HG02981 (cell line): ENCODE measurements around the gene EIF4B.

Source experiments
- ATAC-seq: cut with Tn5 transposase; IDR thresholded peaks from one replicate; pipeline ENCODE4 v1.9.1; 2021; ENCODE audit warnings: mild to moderate bottlenecking, moderate library complexity; ENCODE audit not compliant: unreplicated experiment

The EIF4B gene

DNA sequence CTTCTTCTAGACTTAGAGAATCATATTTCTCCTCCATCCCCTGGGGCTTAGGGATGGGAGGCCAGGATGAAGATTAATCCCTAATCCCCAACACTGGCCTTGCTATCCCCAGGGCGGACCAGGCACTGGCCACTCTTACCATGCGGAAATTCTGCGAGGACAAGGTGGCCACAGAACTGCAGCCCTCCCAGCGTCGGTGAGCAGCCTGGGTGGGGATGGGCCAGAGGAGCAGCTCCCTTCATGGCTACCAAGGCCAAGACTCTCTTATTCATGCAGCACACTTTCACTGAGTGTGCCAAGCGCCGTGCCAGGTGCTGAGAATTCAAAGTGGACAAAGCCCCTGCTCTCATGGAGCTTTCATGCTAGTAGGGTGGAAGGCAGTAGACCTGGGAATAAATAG, 50.6 kb downstream of the EIF4B start:
- no peak for ATAC-seq

DNA sequence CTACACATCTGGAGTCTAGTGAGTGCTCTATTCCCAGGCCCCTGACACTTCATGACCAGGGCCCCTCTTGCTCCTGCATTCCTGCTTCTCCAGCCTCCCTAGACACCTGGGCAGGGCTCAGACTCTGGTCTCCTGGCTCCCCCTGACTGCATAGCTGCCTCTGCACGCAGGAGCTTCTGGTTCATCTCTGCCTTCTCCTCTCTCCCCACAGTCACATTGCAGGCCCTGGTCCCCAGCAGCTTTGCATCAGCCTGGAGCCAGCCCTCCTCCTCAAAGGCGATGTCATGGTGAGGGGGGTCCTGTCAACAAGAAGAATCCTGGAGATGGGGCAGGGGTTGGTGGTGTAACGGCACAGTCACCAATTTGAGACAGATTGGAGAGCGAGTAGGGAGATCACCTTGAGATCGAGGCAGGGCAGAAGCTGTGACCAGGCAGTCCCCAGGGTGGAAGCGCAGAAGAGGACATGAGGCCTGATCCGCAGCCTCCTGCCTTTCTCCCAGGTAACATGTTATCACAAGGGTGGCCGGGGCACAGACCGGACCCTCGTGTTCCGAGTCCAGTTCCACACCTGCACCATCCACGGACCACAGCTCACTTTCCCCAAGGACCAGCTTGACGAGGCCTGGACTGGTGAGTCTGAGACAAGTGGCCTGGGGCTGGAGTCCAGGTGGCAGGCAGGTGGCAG, 51.7 kb downstream of the EIF4B start:
- ATAC-seq: no peak

- no peak for ATAC-seq
Measured at GRCh38 chr12:53058674-53059433, 52.6 kb downstream of the EIF4B start.

- no peak for ATAC-seq
Measured at GRCh38 chr12:53059434-53060063, 53.3 kb downstream of the EIF4B start.

DNA sequence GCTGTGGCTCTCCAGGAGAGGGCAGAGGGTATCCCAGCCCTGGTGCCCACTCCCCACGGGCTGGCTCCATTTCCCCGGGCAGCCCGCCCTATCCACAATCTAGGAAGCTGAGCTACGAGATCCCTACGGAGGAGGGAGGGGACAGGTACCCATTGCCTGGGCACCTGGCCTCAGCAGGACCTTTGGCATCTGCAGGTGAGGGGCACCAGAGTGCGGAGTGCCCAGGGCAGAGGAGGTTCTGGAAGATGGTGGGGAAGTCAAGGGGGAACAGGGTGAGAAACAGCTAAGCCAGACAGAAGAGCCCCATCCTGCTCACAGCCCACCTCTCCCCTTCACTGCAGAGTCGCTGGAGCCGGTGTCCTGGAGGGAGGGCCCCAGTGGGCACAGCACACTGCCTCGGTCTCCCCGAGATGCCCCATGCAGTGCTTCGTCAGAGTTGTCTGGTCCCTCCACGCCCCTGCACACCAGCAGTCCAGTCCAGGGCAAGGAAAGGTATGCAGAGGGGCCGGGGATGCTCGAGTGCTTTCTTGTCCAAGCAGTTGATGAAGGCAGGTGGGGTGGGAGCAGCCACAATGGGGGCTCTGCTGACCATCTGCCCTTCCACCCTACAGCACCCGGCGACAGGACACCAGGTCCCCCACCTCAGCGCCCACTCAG, 53.9 kb downstream of the EIF4B start:
- ATAC-seq: no peak

- ATAC-seq: no peak
Measured at GRCh38 chr12:53060721-53061276, 54.5 kb downstream of the EIF4B start.

DNA sequence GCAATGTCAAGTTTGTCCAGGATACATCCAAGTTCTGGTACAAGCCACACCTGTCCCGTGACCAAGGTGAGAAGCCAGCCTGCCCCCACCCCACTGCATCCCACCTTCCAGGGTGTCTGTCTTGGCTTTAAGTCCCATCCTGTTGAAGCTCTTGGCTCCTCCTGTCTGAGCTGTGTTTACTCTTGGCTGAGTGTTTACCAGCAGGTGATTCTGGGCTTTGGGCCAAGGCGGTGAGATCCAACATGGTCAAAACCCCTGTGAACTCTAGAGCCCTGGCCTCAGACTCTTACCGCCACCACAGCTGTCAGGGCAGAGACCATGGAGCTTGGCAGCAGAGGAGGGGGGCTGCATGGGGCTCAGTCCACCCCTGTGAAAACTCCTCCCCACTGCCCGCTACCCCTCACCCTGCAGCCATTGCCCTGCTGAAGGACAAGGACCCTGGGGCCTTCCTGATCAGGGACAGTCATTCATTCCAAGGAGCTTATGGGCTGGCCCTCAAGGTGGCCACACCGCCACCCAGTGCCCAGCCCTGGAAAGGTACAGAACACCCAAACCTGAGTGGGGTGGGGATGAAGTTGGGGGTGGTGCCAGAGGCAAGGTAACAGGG, 55.3 kb downstream of the EIF4B start:
- ATAC-seq: no peak

DNA sequence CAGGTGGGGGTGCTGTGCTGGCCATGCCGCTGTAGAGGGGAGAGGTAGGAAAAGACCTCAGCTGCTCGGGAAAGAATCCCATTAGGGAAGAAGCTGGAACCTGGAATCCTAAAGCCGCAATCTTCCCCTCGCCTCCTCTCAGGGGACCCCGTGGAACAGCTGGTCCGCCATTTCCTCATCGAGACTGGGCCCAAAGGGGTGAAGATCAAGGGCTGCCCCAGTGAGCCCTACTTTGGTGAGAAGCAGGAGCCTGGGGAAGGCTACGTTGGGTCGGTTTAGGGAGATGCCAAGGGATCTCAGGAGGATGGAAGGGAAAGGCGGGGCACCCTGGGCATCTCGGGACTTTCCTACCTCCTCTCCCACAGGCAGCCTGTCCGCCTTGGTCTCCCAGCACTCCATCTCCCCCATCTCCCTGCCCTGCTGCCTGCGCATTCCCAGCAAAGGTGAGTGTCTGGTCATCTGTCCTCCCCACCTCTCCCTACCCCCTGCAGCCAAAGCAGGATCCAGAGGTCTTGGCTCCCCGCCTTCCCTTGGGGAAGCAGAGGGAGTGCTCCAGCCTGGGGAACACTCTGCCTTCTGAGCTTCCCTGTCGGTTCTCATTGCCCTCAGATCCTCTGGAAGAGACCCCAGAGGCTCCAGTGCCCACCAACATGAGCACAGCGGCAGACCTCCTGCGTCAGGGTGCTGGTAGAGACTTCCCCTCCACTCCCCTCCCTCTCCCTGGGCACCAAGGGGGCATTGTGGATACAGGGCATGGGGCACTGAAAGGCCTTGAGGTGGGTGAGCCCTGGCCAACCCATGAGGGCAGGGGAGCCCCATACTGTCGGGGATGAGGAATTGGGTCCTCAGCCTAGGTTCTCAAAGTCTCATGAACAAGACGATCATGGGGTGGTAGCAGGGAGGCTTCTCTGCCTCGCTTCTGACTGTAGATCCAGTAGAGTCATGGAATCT, 56.0 kb downstream of the EIF4B start:
- no peak for ATAC-seq

GRCh38 chr12:53062977-53063707, 56.9 kb downstream of the EIF4B start:
- no peak for ATAC-seq

GRCh38 chr12:53063708-53064612, 57.7 kb downstream of the EIF4B start:
- no peak for ATAC-seq

GRCh38 chr12:53064613-53065436, 58.6 kb downstream of the EIF4B start:
- no peak for ATAC-seq

- ATAC-seq: no peak
Measured at GRCh38 chr12:53065470-53065869, 59.2 kb downstream of the EIF4B start.

DNA sequence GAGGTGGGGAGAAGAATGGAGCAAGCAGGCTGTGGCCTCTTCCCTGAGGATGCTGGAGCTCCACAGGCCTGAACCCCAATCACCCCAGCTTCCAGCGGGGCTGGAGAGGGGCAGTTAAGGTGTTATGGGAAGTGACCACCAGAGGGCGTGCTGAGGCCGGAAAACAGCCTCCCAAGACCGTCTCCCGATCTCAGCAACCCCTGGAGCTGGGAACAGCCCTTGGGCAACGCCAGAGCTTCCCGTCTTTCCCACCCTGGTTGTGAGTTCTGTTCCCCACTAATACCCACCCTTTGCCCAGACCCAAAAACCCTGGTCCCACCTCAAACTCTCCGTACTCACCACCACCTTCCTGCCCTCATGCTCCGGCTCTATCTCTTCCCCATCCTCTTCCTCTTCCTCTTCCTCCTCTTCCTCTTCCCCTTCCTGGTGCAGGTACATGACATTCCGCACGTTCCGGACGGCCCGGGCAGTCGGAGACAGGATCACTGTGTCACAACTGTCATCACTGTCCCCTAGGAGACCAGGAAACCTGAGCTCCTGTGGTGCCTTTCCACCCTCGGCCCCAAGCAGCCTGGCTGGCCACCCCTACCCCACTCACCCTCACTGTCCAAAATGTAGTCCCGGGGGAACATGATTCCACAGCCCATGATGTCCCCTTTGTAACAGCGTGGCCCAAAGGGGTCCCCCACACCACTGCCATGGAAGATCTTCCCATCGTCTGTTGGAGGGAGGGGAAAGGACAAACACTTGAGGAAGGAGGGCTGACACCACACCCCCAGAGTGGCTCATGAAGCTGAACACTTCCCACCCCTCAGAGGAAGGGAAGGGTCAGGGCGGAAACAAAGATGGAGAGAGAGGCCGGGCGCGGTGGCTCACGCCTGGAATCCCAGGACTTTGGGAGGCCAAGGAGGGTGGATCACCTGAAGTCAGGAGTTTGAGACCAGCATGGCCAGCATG, 60.0 kb downstream of the EIF4B start:
- no peak for ATAC-seq

DNA sequence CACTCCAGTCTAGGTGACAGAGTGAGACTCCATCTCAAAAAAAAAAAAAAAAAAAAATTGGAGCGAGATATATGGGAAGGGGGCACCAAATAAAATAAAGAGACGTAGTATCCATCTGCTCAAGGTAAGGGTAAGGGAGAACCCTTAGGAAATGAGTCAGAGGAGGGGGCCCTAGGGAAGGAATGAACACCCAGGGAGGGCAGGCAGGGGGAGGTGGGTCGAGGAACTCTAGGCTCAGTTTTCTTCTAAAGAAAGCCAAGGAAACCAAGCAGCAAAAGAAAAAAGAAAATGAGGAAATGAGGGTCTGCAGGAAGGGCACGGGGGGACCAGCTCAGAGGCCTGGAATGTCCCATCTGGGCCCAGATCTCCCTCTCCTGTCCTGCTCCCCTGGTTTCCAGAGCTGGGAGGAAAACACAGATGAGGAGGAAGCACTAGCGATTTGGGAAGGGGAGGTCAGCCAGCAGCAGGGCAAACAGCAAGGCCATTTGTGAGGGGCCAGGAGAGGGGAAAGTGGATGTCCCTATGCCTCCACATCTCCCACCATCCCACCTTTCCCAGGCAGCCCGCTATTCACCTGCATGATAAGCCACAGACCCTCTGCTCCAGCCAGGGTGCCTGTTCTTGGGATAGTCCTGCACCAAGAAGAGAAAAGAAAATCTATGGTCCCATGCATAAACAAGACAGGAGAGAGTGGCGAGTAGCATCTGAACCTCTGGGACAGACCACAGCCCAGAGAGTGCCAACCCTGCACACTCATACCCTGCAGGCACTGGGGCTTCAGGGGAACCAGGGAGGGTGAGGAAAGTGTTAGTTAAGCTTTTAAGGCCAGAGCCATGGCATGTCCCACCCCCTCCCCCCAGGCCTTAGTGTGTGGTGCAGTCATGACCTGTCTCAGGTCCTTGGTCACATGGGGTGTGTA, 61.1 kb downstream of the EIF4B start:
- ATAC-seq: no peak
